IPS DF 6.9 (cell line): Measurements from ENCODE around the gene NR1D1.
"Not testable (repeated sequence)": the region's sequence is repeated elsewhere in the genome, so short reads cannot be mapped to it uniquely, and the experiment has no call there.

ENCODE experiments used
- DNase-seq: peaks from one replicate; pipeline ENCODE4 v3.0.0-alpha.2; 2013; ENCODE audit warnings: low read depth, low spot score
- H3K27ac ChIP-seq: one replicate; pipeline ENCODE4 v1.5.1; 2013; ENCODE audit warnings: low read length, control low read depth
- H3K27me3 ChIP-seq: 2 replicates; pipeline ENCODE4 v1.6.1; 2013; ENCODE audit warnings: mild to moderate bottlenecking, low read length; ENCODE audit not compliant: control insufficient read depth, insufficient read depth
- H3K36me3 ChIP-seq: 2 replicates; pipeline ENCODE4 v1.6.1; 2013; ENCODE audit warnings: low read length; ENCODE audit not compliant: control insufficient read depth, insufficient read depth
- H3K4me1 ChIP-seq: 2 replicates; pipeline ENCODE4 v1.6.1; 2013; ENCODE audit warnings: low read length; ENCODE audit not compliant: control insufficient read depth, insufficient read depth
- H3K4me3 ChIP-seq: 2 replicates; pipeline ENCODE4 v1.5.1; 2013; ENCODE audit warnings: mild to moderate bottlenecking, low read length
- H3K9me3 ChIP-seq: 2 replicates; pipeline ENCODE4 v1.6.1; 2013; ENCODE audit warnings: low read length, inconsistent platforms; ENCODE audit not compliant: control insufficient read depth, insufficient read depth
- WGBS: extraction: QIAGEN DNeasy Blood & Tissue Kit; methylation state at CpG from one replicate; pipeline ENCODE4 v1.1.7; 2013; ENCODE audit warnings: mixed read lengths, missing lambda C conversion rate; ENCODE audit not compliant: insufficient read length, insufficient coverage; 5-methylcytosine and 5-hydroxymethylcytosine counted together

The NR1D1 gene

DNA sequence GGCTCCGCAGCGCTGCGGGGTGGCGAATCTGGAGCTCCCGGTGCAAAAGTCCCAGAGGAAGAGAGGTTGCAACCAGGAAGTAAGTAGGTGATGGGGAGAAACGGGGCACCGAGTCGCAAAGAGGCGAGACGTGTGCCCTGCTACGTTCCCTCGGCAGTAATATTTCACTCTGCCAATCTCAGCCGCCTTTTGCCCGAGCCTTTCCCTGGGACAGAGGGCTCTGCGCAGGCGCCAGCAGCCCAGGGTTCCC lies at the start of gene NR1D1:
TSS of gene NR1D1 (minus strand) at position 171 of the 250 bp plus-strand sequence. CDS start 495 bp downstream, outside the sequence.
- H3K4me1 ChIP-seq, result peaks cover 18% of the 10 kb centered on the region; the same call in 1 of the 2 replicates
- WGBS, result no CpG with 5 or more reads among the region's 16 CpGs

DNA sequence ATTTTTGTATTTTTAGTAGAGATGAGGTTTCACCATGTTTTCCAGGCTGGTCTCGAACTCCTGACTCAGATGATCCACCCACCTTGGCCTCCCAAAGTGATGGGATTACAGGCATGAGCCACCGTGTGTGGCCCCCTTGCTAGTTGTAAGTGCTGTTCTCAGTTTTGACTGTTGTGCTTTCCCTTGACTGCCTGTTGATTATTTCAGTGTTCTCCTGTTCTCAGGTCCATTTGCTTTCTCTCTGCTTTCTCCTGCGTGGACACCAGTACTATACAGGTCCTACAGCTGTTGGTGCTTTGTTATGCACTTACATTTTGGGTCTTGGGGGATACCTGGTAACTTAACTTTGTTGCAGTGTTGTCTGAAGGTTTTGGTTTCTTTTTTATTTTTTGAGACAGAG lies 48.1 kb upstream of the NR1D1 start:
- H3K4me1 ChIP-seq, result no peaks in the 10 kb centered on the region
- no peaks in the 10 kb centered on the region for H3K9me3 ChIP-seq
- no peaks in the 10 kb centered on the region for H3K27me3 ChIP-seq
- DNase-seq, result no peak
- H3K36me3 ChIP-seq, result peaks cover 13% of the 10 kb centered on the region; the same call in 1 of the 2 replicates
- H3K4me3 ChIP-seq, result no peak overlapping the region
- WGBS, result no CpG with 5 or more reads among the region's 3 CpGs
- H3K27ac ChIP-seq, result no peak overlapping the region

More for the DNA sequence above, at the start of gene NR1D1:
- H3K9me3 ChIP-seq, result no peaks in the 10 kb centered on the region
- no peak within 1 kb of the TSS for H3K27ac ChIP-seq
- peaks cover 9% of the 10 kb centered on the region; the same call in 1 of the 2 replicates for H3K36me3 ChIP-seq
- DNase-seq, result no peak
- peaks cover 7% of the 10 kb centered on the region; the same call in 1 of the 2 replicates for H3K27me3 ChIP-seq
- H3K4me3 ChIP-seq, result peak within 1 kb of the TSS; percentile 36; the same call in 1 of the 2 replicates

DNA sequence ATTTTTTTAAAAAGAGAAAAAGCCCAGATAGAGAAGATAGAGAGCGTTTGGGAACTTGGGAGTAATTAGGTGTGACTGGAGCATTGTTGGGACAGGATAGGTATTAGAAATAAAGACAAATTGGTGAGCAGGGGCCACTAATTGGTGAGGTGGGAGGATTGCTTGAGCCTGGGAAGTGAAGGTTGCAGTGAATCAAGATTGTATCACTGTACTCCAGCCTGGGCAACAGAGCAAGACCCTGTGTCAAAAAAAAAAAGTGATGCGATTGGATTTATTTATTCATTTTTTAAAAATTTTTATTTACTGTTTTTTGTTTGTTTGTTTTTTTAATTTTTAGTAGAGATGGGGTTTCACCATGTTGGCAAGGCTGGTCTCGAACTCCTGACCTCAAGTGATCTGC lies 45.1 kb upstream of the NR1D1 start:
- H3K36me3 ChIP-seq, result peaks cover 12% of the 10 kb centered on the region; the same call in 1 of the 2 replicates
- no CpG with 5 or more reads among the region's 3 CpGs for WGBS
- no peak overlapping the region for H3K27ac ChIP-seq

DNA sequence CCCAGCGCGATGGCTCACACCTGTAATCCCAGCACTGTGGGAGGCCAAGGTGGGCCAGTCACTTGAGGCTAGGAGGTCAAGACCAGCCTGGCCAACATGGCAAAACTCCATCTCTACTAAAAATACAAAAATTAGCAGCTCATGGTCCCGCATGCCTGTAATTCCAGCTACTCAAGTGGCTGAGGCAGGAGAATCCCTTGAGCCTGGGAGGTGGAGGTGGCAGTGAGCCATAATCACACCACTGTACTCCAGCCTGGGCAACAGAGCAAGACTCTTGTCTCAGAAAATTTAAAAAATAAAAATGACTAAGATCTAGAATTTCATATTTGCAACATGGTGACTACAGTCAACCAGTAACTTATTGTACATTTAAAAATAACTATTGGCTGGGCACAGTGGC lies 42.8 kb upstream of the NR1D1 start:
- DNase-seq, H3K27ac ChIP-seq, H3K36me3 ChIP-seq, H3K9me3 ChIP-seq, H3K4me3 ChIP-seq, H3K4me1 ChIP-seq, H3K27me3 ChIP-seq: not testable (repeated sequence)
- no CpG with 5 or more reads among the region's 3 CpGs for WGBS

More for the DNA sequence above, 45.1 kb upstream of the NR1D1 start:
- Histone ChIP-seq H3K4me1 (no peaks in the 10 kb centered on the region), H3K27me3 (no peaks in the 10 kb centered on the region), H3K4me3 (no peak overlapping the region), H3K9me3 (no peaks in the 10 kb centered on the region)
- DNase-seq, result no peak

DNA sequence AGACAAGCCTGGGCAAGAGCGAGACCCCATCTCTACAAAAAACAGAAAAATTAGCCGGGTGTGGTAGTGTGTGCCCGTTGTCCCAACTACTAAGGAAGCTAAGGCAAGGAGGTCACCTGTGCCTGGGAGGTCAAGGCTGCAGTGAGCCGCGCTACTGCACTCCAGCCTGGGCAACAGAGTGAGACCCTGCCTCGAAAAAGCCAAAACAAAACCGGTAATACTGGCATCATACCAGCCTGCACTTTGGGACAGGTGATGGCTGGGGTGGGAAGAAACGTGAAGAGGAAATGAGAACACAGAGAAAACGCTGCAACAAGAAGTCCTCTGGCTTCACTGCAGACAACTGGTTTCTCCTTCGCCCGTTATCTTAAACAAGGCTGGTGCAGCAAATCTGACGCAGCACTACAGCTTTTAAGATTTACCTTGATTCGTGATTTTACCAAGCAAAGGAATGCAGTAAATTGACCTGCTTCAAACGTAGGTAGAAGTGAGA lies 39.2 kb upstream of the NR1D1 start:
- WGBS, result no CpG with 5 or more reads among the region's 14 CpGs
- no peaks in the 10 kb centered on the region for H3K4me1 ChIP-seq
- H3K4me3 ChIP-seq, result peak overlapping the region; percentile 79; the same call in 1 of the 2 replicates
- H3K27me3 ChIP-seq, result no peaks in the 10 kb centered on the region
- H3K9me3 ChIP-seq, result no peaks in the 10 kb centered on the region
- no peak overlapping the region for H3K27ac ChIP-seq
- no peak for DNase-seq
- H3K36me3 ChIP-seq, result peaks cover 3% of the 10 kb centered on the region; the same call in 1 of the 2 replicates

DNA sequence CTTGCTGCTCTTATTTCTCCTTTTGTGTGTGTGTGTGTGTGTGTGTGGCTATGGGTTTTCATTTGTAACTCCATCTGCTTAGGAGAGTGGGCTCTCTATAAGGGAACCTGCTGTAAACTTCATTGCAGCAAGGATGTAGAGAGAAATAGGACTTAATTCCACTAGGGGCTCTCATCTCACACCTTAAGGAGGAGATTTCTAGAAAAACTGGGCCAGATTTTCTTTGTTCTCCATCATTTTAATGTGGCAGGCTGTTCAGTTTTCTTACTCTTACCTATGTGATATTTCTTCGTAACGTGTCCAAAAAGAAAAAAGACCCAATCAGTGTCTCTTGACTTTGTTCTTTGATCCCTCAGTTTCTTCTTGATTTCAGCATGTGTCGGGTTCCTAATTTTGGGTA lies 35.4 kb upstream of the NR1D1 start:
- Histone ChIP-seq H3K27ac (no peak overlapping the region), H3K27me3 (no peaks in the 10 kb centered on the region), H3K4me3 (no peak overlapping the region), H3K4me1 (no peaks in the 10 kb centered on the region), H3K36me3 (peaks cover 15% of the 10 kb centered on the region; the same call in 1 of the 2 replicates), H3K9me3 (no peaks in the 10 kb centered on the region)
- DNase-seq, result no peak
- WGBS, result no CpG with 5 or more reads among the region's 3 CpGs

DNA sequence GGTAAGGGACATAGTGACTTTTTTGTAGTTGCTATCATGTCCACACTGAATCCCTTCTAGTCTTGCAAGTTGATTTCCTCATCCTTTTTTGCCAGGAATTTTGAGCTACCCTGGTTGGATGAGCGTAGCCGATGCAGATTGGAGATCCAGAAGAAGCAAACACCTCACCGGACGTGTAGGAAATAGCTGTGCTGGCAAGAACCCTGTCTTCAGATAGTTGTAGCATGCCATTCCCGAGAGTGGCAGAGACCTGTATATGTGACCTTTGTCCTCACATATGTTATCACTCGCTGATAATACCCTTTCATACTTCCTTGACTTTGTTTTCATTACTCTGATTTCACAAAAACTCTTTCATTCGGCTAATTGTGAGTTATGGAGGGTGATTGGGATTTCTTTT lies 33.8 kb upstream of the NR1D1 start:
- Histone ChIP-seq H3K4me1 (no peaks in the 10 kb centered on the region), H3K9me3 (no peaks in the 10 kb centered on the region), H3K36me3 (peaks cover 22% of the 10 kb centered on the region; the same call in 1 of the 2 replicates), H3K4me3 (no peak overlapping the region), H3K27ac (no peak overlapping the region), H3K27me3 (no peaks in the 10 kb centered on the region)
- no CpG with 5 or more reads among the region's 7 CpGs for WGBS
- DNase-seq, result no peak

DNA sequence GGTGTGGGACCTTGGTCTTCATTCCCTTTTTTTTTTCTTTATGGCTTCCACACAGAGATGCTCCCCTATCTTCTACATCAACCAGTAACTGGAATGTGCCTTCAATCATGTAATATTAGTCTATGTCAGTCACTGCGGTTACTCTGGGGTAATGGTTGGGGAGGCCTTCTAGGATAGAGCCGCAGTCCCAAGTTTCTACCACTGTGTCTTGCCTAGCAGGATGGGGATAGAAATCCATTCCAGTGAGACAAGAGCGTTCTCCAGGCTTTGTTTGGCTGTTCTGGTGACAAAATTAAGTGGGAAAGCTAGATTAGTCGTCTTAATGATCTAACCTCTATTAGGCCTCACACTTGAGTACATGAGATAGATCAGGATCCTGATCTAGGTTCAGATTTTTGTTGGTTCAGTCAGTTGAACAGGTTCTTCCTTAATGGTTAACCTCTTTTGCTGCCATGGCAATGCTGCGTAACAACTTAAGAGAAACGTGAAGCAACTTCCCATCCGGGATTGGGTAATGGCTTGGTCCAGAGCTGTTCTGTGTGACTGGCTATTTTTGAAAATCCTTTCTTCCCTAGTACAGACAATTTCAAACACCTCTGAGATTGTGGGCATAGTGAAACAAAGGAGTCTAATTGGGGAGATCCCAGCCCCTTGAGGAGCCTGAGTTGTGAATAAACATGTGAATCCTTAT lies 30.1 kb upstream of the NR1D1 start:
- Histone ChIP-seq H3K4me3 (no peak overlapping the region), H3K36me3 (peaks cover 27% of the 10 kb centered on the region; the same call in 1 of the 2 replicates), H3K4me1 (no peaks in the 10 kb centered on the region), H3K27ac (no peak overlapping the region), H3K27me3 (no peaks in the 10 kb centered on the region), H3K9me3 (no peaks in the 10 kb centered on the region)
- WGBS, result no CpG with 5 or more reads among the region's 7 CpGs
- no peak for DNase-seq

DNA sequence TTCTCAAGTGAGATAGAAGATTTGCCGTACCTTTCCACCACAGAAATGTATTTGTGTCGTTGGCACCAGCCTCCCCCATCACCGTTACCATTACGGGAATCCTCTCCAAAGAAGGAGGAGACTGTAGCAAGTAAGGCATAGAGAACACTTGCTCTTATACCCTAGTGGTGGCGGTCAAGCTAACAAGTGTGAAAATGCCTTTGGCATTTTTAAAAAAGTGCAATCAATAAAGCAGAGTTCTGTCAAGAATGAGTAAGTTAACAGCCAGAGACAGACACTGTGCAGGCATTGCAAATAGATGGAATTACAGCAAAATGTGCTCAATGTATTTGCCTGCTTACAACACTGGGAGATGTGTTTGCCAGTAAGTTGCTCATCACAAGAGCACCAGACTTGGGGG lies 29.1 kb upstream of the NR1D1 start:
- H3K27ac ChIP-seq, result no peak overlapping the region
- no peak overlapping the region for H3K4me3 ChIP-seq
- no peak for DNase-seq
- no CpG with 5 or more reads among the region's 5 CpGs for WGBS
- H3K27me3 ChIP-seq, result no peaks in the 10 kb centered on the region
- H3K4me1 ChIP-seq, result no peaks in the 10 kb centered on the region
- no peaks in the 10 kb centered on the region for H3K9me3 ChIP-seq
- peaks cover 25% of the 10 kb centered on the region; the same call in 1 of the 2 replicates for H3K36me3 ChIP-seq

DNA sequence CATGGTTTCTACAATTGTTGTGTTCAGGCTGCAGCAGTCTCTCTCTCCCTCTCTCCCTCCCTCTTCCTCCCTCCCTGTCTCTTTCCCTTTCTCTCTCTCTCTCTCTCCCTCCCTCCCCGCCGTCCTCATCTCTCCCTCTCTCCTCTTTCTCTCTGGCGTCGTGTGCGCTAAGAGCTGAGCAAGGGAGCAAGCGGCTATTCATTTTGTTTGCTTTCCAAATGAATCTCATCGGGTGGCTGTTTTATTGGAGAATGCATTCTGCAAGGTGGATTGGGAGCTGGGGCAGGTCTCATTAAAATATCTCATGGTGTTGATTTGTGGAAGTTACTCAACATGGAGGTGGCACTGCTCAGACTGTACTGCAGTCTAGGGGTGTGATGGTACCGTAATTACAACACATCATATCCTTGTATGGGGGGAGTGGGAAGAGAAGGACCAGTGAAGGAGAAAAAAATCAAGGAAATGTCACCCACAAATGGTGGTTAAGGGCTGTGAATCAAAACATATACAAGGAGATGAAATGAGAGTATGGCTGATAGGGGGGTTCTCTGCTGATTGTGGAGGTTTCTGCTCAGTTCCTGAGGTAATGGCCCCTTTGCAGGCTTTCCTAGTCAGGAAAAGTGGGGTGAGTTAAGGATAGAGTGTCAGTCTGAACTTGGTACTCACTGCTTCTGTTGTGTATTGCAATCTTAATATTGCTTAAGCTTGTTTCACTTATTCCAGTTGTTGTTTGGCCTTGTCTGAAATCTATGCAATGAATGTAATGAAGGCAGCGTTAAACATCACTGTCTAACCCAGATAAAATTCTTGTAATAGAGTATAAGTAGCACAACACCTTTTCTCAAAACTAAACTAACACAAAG lies 24.1 kb upstream of the NR1D1 start:
- H3K36me3 ChIP-seq, result peaks cover 9% of the 10 kb centered on the region; the same call in 1 of the 2 replicates
- WGBS, result no CpG with 5 or more reads among the region's 9 CpGs
- no peaks in the 10 kb centered on the region for H3K4me1 ChIP-seq

More for the DNA sequence above, 24.1 kb upstream of the NR1D1 start:
- Histone ChIP-seq H3K27me3 (no peaks in the 10 kb centered on the region), H3K4me3 (peak overlapping the region; percentile 66; the same call in 1 of the 2 replicates), H3K9me3 (no peaks in the 10 kb centered on the region), H3K27ac (no peak overlapping the region)
- no peak for DNase-seq
